ENCODE results near the gene RBBP8. TPM values are rescaled to one million over a fixed set of nuclear protein-coding genes. Genes with fewer than 3 reads are reported as not detected.

The RBBP8 gene
- total RNA-seq, 1 experiment from 2014 or later, result 33.3 TPM

GRCh38 chr18:23073996-23074606 is 141.0 kb downstream of the RBBP8 start (continued):
- no peak for TF ChIP-seq ELF4 (CRISPR knock-in tag; IDR thresholded peaks at IDR 0.05; ENCODE audit: low read depth)

Other genes starting within 250 kb of the RBBP8 start
- 15.4 to 18.0 TPM (median 17.0 TPM) in 3 replicates for gene CABLES1, start 202.2 kb downstream of the RBBP8 start, total RNA-seq (2021)